Hepatocyte (in vitro differentiated cells): ENCODE results near the gene SPON1. TPM values are rescaled to one million over a fixed set of nuclear protein-coding genes. Genes with fewer than 3 reads are reported as not detected.

Experiments
- DNase-seq: peaks from one replicate; pipeline ENCODE4 v3.0.0-alpha.2; 2016; ENCODE audit warnings: low spot score
- H2AFZ ChIP-seq: fragments of 200-600 bp; sonication (generic); 2 replicates; pipeline ENCODE4 v1.6.0; 2016; ENCODE audit warnings: antibody characterized with exemption, mild to moderate bottlenecking
- H3K27ac ChIP-seq: fragments of 200-600 bp; sonication (generic); 2 replicates; pipeline ENCODE4 v1.5.1; 2016; ENCODE audit warnings: mild to moderate bottlenecking
- H3K27me3 ChIP-seq: fragments of 200-600 bp; sonication (generic); 2 replicates; pipeline ENCODE4 v1.6.1; 2016
- H3K36me3 ChIP-seq: fragments of 200-600 bp; sonication (generic); replicated peaks from 2 replicates; pipeline ENCODE4 v1.5.1; 2016; ENCODE audit warnings: low read depth; ENCODE audit not compliant: insufficient read depth
- H3K4me1 ChIP-seq: fragments of 200-600 bp; sonication (generic); 2 replicates; pipeline ENCODE4 v1.5.1; 2016; ENCODE audit warnings: mild to moderate bottlenecking, moderate library complexity; ENCODE audit not compliant: insufficient read depth
- H3K4me2 ChIP-seq: fragments of 200-600 bp; sonication (generic); 2 replicates; pipeline ENCODE4 v1.6.0; 2016
- H3K4me3 ChIP-seq: fragments of 200-600 bp; sonication (generic); 2 replicates; pipeline ENCODE4 v1.5.1; 2016; ENCODE audit warnings: mild to moderate bottlenecking
- H3K79me2 ChIP-seq: fragments of 200-600 bp; sonication (generic); 2 replicates; pipeline ENCODE4 v1.6.0; 2017; ENCODE audit warnings: mild to moderate bottlenecking
- H3K9me2 ChIP-seq: fragments of 200-600 bp; sonication (generic); replicated peaks from 2 replicates; pipeline ENCODE4 v1.6.0; 2017; ENCODE audit warnings: mild to moderate bottlenecking; ENCODE audit not compliant: insufficient read depth
- H3K9me3 ChIP-seq: fragments of 200-600 bp; sonication (generic); 2 replicates; pipeline ENCODE4 v1.5.1; 2016; ENCODE audit warnings: low read depth, mild to moderate bottlenecking
- H4K20me1 ChIP-seq: fragments of 200-600 bp; sonication (generic); 2 replicates; pipeline ENCODE4 v1.6.0; 2016; ENCODE audit warnings: mild to moderate bottlenecking; ENCODE audit not compliant: insufficient read depth, poor library complexity, severe bottlenecking
- EZH2 ChIP-seq: fragments of 200-600 bp; sonication (generic); IDR thresholded peaks from 2 replicates; pipeline ENCODE4 v1.6.1; 2016; ENCODE audit warnings: antibody characterized with exemption, mild to moderate bottlenecking, borderline replicate concordance
- EZH2phosphoT487 ChIP-seq: fragments of 200-600 bp; sonication (generic); IDR thresholded peaks from one replicate; pipeline ENCODE4 v1.6.1; 2018; ENCODE audit warnings: antibody characterized with exemption, mild to moderate bottlenecking, low read depth, moderate library complexity; ENCODE audit not compliant: unreplicated experiment, severe bottlenecking
- WGBS: methylation state at CpG from one replicate; pipeline ENCODE4 v1.1.6; 2016; ENCODE audit warnings: low lambda C conversion rate; ENCODE audit errors: missing lambda C conversion rate; 5-methylcytosine and 5-hydroxymethylcytosine counted together
- polyA plus RNA-seq: library from polyadenylated mRNA; unstranded; fragments of >200 nt; fragmentation: Nextera tagmentation; extraction: Ambion mirVana; gene quantifications from 2 replicates; pipeline ENCODE4 v1.2.1, GENCODE V29; 2016
- total RNA-seq: library from RNA; depleted of rRNA; stranded (reverse); fragments of >200 nt; gene quantifications from 2 replicates; pipeline ENCODE4 v1.2.3, GENCODE V29; 2014
- TF ChIP-seq, protein P1 (sequence below): fragments of 200-600 bp; sonication (generic); IDR thresholded peaks from 2 replicates; pipeline ENCODE4 v1.5.1; 2016; ENCODE audit warnings: antibody characterized with exemption, mild to moderate bottlenecking; ENCODE audit not compliant: poor library complexity

SPON1 gene
- total RNA-seq (73.1 and 82.8 TPM in 2 replicates), polyA plus RNA-seq (34.5 and 47.8 TPM in 2 replicates)

DNA sequence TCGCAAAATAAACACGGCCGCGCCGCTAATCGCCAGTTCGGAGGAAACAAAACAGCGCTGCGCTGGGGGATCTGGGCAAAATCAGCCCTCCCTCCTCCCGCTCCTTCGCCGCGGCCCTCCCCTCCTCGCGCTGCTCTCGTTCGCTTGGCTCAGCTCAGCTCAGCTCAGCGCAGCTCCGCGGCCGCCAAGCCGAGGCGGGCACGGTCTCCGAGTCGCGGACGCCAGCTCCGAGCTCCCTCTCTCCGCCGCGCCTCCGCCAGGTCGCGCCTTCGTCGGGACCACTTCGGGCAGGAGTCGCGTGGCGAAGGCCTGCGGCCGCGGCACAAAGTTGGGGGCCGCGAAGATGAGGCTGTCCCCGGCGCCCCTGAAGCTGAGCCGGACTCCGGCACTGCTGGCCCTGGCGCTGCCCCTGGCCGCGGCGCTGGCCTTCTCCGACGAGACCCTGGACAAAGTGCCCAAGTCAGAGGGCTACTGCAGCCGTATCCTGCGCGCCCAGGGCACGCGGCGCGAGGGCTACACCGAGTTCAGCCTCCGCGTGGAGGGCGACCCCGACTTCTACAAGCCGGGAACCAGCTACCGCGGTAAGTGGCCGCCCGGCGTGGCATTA is at the start of gene SPON1:
TSS of gene SPON1 (plus strand) at position 162 of the 607 bp plus-strand sequence. CDS start at position 344, 182 bp downstream.
- no peaks in the 10 kb centered on the region for H3K9me3 ChIP-seq
- H3K4me3 ChIP-seq, result peak within 1 kb of the TSS; percentile 51
- H3K4me1 ChIP-seq, result peaks cover 50% of the 10 kb centered on the region
- H3K27ac ChIP-seq, result peak within 1 kb of the TSS; percentile 76
- no peaks in the 10 kb centered on the region for H3K9me2 ChIP-seq
- peak within 1 kb of the TSS; percentile 73 for H2AFZ ChIP-seq
- no peaks in the 10 kb centered on the region for H3K36me3 ChIP-seq
- H3K27me3 ChIP-seq, result peaks cover 32% of the 10 kb centered on the region
- WGBS, result under 1% methylated on average over 64 of the region's 74 CpGs
- no peaks in the 10 kb centered on the region for H4K20me1 ChIP-seq
- H3K79me2 ChIP-seq, result peaks cover 28% of the 10 kb centered on the region
- TF ChIP-seq EZH2phosphoT487 (no peak), EZH2 (peak; percentile 45)
- DNase-seq, result peak; percentile 84
- H3K4me2 ChIP-seq, result peak within 1 kb of the TSS; percentile 96

DNA sequence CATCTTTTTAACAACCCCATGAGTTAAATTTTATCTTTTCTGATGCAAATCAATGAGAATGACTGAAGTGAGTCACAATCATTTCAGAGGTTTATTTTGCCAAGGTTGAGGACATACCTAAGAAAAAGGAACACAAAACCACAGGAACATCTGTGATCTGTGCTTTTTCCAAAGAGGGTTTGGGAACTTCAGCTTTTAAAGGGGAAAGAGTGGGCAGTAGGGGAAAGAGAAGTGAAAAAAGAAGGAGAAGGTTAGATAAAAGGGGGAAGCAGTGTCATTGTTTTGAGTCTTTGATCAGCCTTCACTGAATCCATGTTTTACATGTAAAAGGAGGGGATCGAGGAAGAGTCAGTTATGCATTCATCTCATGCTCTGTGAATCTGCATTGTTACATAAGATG is 45.3 kb upstream of the SPON1 start:
- Histone ChIP-seq H3K9me2 (no peaks in the 10 kb centered on the region), H3K27ac (no peak overlapping the region), H2AFZ (no peak overlapping the region), H3K4me2 (no peak overlapping the region), H3K36me3 (no peaks in the 10 kb centered on the region), H3K4me3 (no peak overlapping the region), H3K27me3 (no peaks in the 10 kb centered on the region), H3K79me2 (no peaks in the 10 kb centered on the region), H3K4me1 (peaks cover 7% of the 10 kb centered on the region), H3K9me3 (no peaks in the 10 kb centered on the region), H4K20me1 (no peaks in the 10 kb centered on the region)
- WGBS, result 58% methylated on average over 1 of the region's 1 CpG
- TF ChIP-seq EZH2 (no peak), EZH2phosphoT487 (no peak)
- TF ChIP-seq, protein P1, sequence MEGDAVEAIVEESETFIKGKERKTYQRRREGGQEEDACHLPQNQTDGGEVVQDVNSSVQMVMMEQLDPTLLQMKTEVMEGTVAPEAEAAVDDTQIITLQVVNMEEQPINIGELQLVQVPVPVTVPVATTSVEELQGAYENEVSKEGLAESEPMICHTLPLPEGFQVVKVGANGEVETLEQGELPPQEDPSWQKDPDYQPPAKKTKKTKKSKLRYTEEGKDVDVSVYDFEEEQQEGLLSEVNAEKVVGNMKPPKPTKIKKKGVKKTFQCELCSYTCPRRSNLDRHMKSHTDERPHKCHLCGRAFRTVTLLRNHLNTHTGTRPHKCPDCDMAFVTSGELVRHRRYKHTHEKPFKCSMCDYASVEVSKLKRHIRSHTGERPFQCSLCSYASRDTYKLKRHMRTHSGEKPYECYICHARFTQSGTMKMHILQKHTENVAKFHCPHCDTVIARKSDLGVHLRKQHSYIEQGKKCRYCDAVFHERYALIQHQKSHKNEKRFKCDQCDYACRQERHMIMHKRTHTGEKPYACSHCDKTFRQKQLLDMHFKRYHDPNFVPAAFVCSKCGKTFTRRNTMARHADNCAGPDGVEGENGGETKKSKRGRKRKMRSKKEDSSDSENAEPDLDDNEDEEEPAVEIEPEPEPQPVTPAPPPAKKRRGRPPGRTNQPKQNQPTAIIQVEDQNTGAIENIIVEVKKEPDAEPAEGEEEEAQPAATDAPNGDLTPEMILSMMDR, result no peak
- no peak for DNase-seq

DNA sequence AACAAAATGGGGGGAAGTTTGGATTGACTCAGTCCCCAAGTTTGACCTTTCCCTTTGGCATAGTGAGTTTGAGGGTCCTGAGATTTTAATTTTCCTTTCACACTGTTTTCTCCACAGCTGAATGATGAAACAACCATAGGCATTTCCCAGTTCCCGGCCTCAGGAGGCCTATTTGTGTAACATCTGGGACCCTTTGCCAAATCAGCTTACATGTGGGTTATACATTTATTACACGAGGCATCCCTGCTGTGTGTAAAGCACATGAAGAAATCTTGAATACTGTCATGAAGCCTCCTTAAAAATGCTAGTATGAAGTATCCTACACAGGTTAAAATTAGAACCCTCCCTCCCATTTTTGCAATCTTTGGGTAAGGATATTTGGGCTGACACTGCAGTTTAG is 44.6 kb upstream of the SPON1 start:
- no peak for DNase-seq
- 87% methylated on average over 2 of the region's 2 CpGs for WGBS
- H3K79me2 ChIP-seq, result no peaks in the 10 kb centered on the region
- H3K4me2 ChIP-seq, result no peak overlapping the region
- no peaks in the 10 kb centered on the region for H3K9me2 ChIP-seq
- H3K27me3 ChIP-seq, result no peaks in the 10 kb centered on the region
- TF ChIP-seq EZH2phosphoT487, result no peak
- TF ChIP-seq, protein P1, result no peak
- no peak for TF ChIP-seq EZH2
- no peaks in the 10 kb centered on the region for H3K36me3 ChIP-seq
- no peaks in the 10 kb centered on the region for H3K9me3 ChIP-seq
- peaks cover 7% of the 10 kb centered on the region for H3K4me1 ChIP-seq
- no peak overlapping the region for H3K4me3 ChIP-seq
- H4K20me1 ChIP-seq, result no peaks in the 10 kb centered on the region
- no peak overlapping the region for H3K27ac ChIP-seq
- H2AFZ ChIP-seq, result no peak overlapping the region

DNA sequence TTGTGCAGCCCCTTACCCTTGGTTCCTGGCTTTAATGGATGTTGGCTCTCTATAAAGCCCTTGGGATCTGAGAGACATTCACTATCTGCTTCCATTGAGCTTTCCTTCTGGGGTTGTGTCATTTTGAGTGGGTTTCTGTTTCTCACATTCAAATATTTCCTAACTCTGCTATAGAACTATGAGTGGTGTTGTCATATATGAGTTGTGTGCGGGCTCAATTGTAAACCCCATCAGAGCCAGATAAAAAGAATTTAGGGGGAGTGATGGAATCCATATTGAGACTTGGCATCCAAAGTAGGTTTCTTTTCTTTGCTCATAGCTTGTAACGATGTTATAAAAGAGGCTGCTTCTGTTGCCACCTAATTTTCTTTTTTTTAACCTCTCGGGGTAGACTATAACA is 41.8 kb upstream of the SPON1 start:
- Histone ChIP-seq H3K27me3 (no peaks in the 10 kb centered on the region), H3K27ac (no peak overlapping the region), H3K36me3 (no peaks in the 10 kb centered on the region), H3K9me2 (no peaks in the 10 kb centered on the region), H3K4me3 (no peak overlapping the region), H3K4me2 (no peak overlapping the region), H3K4me1 (peaks cover 7% of the 10 kb centered on the region), H3K79me2 (no peaks in the 10 kb centered on the region), H3K9me3 (no peaks in the 10 kb centered on the region), H4K20me1 (no peaks in the 10 kb centered on the region), H2AFZ (no peak overlapping the region)
- 85% methylated on average over 3 of the region's 3 CpGs for WGBS
- no peak for DNase-seq
- TF ChIP-seq, protein P1, result no peak
- TF ChIP-seq EZH2, result no peak
- TF ChIP-seq EZH2phosphoT487, result no peak
